Stimulated activated CD4-positive, alpha-beta T cell treated with anti-CD3 and anti-CD28 coated beads, Interleukin-2, amount 100 ng/mL, for 48 hours (primary cell): ENCODE measurements around the gene GRK1.

Source experiments
- DNase-seq, 2 donors: peaks; one replicate each; pipeline ENCODE4 v3.0.0-alpha.2; 2020

Gene GRK1

DNA sequence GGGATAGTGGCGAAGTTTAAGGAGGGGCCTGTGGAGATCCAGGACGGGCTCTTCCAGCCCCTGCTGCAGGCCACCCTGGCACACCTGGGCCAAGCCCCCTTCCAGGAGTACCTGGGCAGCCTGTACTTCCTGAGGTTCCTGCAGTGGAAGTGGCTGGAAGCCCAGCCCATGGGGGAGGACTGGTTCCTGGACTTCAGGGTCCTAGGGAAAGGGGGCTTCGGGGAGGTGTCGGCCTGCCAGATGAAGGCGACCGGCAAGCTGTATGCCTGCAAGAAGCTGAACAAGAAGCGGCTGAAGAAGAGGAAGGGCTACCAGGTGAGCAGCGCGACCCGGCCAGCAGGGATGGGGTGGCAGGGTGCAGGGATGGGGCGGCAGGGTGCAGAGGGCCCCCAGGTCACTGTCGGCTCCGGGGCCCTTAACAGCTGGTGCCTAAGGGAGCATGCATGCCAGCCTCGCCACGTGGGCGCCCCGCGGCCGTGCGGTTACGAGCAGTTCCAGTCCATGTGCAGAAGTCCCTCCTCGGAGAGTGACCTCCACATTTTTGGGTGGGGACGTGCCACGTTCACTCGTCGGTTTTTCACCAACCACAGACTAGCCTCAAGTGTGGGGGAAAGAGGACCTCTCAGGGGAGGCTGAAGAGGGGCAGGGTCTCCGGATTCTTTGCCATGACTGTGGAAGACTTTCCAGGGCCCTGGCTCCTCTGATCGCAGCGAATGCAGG is 912 bp downstream of the GRK1 start:
- DNase-seq: no peak

DNA sequence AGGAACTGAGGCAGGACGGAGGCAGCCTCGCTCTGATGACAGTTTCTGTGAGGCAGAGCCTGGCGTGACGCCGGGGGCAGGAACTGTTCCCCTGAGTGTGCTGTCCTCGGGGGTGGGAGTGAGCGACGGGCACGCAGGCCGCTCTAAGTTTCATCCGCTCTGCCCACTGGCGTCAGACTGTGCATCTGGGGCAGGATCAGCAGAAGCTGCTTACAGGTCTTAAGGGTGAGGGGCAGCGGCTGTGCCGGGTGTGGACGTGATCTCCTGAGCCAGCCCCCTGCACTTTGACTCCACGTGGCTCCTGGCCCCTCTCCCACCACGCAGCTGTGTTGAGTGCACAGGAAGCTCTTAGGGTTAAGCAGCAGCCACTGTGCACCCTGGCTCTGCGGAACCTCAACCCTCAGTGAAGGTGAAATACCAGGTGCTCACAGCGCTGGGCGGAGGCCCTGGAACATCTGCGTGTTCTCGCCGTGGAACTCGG is 1.5 kb downstream of the GRK1 start:
- no peak for DNase-seq

DNA sequence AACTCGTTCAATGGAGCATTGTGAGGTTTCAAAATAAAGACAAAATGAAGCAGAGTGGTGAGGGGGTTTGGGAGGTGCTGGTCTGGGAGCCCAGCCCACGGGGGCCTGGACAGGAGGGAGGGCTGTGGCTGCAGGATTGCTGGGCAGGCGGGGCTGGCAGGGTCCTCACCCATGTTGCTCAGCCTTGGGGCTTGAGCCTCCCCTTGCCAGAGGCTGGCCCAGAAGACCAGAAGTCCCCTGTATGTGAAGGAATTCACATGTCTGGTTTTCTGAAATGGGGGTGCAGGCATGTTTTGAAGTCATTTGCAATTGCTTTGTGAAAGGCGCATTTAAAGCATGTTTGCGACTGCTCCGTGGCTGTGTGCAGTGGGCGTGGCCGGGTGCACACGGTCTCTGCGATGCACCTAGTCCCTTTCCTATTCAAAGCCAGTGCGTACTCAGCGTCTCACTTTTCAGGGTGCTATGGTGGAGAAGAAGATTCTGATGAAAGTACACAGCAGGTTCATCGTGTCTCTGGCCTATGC is 2.3 kb downstream of the GRK1 start:
- DNase-seq: no peak

DNA sequence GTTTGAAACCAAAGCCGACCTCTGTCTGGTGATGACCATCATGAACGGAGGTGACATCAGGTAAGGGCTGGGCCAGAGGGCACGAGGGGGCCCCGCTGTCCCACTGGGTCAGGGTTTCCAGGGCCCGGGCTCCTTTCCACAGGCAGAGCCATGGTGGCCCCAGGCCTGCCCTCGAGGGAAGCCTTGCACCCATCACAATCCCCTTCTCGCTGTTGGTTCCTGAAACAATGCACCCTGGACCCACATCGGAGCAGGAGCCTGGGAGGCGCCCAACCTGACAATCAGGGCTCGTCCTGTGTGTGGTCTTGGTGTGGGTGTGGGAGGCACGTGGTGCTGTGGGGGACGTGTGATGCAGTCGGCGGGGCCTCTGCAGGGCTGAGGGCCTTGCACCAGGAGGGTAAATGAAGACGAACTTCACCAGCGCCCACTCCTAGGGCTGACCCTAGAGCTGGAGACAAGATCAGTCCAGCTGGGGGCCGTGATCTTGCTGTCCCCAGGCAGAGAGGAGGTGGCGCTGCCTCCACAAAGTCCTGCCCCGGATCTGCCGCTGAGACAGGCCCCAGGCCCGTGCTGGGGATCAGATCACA is 2.8 kb downstream of the GRK1 start:
- no peak for DNase-seq

DNA sequence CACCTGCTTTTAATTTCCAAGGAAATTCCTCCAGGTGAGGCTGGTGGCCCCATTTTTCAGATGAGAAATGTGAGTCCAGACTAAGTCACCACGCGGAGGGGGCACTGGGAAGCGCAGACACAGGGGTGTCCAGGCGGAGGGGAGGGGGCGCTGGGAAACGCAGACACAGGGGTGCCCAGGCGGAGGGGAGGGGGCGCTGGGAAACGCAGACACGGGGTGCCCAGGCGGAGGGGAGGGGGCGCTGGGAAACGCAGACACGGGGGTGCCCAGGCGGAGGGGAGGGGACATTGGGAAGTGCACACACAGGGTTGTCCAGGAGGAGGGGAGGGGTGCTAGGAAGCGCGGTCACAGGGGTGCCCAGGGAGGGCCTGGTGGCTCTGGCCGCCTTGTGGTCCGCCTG is 3.5 kb downstream of the GRK1 start:
- no peak for DNase-seq

DNA sequence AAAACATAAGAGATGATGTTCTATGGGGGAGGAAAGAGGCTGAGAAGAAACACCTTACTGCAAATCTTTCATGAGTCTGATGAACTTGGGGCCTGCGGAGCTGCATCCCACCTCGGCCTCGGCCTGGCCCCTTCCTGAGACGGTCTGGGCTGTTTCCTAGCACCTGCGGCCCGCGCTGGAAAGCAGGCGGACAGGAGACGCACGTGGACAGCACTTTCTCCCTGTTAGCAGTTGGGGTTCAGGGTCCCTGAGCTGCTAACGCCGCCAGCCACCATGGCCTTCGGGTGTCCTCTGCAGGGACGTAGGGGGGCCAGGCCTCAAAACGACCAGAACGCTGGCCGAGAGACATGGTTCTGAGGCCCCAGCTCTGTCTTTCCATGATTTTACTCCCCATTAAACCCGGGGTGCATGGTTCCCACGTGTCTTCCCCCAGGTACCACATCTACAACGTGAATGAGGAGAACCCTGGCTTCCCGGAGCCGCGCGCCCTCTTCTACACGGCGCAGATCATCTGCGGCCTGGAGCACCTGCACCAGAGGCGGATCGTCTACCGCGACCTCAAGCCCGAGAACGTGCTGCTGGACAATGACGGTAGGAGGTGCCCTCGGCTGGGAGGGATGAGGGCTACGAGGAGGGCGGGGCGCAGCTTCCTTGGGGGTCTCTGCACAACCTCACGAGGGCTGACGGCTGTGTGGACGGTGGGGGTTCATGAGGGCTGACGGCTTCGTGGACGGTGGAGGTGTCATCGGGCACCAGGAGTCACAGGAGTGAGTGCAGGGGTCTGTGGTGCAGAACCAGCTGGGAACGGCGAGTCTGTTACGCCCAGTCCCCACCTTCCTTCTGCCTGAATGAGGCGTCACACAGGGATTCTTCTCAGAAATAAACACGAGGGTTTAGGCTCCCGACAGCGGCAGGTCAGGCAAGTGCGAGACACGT is 4.3 kb downstream of the GRK1 start:
- DNase-seq: no peak

DNA sequence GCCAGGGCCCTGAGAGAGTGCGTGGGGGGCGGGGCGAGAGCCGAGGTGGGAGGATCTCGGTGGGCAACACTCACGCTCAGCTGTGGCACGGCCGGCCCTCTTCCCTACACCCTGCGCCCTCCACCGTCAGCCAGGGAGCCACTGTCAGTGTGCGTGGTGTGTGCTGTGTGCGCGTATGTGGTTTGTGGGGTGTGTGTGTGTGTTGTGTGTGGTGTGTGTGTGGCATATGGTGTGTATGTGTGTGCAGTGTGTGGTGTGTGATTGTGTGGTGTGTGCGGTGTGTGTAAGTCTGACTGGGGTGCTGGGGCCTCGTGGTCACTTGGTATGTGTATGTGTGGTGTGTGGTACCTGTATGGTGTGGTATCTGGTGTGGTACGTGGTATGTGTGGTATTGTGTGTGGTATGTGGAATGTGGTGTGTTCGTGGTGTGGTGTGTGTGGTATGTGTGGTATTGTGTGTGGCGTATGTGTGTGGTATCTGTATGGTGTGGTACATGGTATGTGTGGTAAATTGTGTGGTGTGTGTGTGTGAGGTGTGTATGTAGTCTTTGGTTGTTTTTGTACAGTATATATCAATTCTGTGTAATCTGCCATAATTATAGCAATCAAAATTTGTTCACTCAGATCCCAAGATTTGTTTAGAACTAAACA is 5.1 kb downstream of the GRK1 start:
- DNase-seq: no peak

DNA sequence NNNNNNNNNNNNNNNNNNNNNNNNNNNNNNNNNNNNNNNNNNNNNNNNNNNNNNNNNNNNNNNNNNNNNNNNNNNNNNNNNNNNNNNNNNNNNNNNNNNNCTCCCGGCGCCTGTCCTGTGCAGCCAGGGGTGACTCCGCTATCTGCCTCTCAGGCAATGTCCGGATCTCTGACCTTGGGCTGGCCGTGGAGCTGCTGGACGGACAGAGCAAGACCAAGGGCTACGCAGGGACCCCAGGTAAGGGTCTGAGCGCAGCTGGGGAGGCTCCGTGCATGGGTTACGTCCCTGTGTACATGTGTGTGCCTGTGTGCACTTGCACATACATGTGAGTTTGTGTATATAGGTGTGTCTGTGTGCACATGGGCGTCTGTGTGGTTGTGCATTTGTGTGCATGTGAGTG is 55.9 kb downstream of the GRK1 start:
- no peak for DNase-seq

DNA sequence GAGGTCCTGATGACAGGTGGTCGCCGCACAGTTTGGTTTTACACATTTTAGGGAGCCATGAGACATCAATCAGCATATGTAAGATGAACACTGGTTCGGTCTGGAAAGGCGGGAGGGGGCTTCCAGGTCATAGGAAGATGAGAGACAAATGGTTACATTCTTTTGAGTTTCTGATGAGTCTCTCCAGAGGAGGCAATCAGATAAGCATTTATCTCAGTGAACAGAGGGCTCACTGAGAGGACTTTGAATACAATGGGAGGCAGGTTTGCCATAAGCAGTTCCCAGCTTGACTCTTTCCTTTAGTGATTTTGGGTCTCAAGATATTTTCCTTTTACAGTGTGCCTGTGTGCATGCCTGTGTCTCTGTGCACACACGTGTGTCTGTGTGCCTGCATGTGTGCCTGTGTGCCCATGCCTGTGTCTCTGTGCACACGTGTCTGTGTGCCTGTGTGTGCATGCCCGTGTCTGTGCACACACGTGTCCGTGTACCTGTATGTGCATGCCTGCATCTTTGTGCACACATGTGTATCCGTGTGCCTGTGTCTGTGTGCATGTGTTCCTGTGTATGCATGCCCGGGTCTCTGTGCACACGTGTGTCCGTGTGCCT is 56.5 kb downstream of the GRK1 start:
- no peak for DNase-seq

DNA sequence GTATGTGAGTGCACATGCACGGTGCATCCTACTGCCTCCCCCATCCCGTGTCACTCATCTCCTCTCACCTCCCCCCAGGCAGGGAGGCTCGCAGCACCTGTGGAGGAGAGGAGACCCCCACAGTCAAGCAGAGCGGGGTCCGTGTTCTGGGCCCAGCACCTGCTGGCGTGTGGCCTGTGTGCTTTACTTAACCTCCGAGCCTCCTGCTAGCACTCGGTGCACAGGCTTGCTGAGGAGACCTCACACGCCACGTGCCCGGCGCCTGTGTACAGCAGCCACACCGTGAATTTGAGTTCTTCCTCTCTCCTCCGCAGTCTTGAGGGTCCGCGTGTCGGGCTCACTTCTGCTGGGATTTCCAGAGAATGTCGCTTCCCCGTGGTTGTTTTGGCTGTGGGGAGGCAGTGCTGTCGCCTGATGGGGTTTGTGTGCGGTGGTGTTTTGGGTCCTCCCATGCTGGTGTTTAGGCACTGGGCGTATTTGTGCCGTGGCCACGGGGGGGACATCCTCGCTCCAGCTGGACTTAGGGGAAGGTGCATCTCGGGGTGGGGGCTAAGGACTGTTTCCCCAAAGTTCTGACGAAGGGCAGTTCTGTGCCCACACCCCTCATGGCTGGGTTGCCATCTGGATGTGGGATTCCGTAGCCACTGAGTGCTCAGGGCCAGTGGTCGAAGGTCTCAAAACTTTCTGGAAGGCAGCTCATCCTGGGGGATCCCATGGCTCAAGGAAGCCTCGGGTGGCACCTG is 57.2 kb downstream of the GRK1 start:
- DNase-seq: no peak

DNA sequence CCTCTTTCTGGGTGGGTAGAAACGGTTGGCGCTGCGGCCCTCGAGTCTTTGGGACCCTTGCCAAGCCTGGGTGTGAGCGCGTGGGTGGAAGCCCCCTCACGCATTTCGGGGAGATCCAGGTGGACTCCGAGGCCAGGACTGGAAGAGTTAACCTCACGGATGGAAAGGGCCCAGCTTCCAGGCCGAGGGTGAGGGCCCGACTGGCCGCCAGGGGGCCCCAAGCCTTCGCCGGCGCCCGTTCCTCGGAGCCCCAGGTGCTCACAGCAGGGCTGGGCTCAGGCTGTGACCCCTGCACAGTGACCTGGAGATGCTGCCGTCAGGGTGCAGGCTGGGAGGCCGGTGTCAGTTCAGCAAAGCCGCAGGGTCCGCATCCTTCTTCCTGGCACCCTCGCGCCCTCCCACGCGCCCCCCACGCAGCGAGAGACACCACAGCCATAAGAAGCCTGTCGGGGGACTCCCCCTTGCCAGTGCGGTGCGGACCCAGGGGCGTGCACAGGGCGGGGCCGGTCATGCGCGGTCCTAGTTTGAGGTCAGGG is 57.8 kb downstream of the GRK1 start:
- DNase-seq: peak; percentile 80 to 82

DNA sequence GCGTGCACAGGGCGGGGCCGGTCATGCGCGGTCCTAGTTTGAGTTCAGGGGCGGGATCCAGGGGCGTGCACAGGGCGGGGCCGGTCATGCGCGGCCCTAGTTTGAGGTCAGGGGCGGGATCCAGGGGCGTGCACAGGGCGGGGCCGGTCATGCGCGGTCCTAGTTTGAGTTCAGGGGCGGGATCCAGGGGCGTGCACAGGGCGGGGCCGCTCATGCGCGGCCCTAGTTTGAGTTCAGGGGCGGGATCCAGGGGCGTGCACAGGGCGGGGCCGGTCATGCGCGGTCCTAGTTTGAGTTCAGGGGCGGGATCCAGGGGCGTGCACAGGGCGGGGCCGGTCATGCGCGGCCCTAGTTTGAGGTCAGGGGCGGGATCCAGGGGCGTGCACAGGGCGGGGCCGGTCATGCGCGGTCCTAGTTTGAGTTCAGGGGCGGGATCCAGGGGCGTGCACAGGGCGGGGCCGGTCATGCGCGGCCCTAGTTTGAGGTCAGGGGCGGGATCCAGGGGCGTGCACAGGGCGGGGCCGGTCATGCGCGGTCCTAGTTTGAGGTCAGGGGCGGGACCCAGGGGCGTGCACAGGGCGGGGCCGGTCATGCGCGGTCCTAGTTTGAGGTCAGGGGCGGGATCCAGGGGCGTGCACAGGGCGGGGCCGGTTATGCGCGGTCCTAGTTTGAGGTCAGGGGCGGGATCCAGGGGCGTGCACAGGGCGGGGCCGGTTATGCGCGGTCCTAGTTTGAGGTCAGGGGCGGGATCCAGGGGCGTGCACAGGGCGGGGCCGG is 58.5 kb downstream of the GRK1 start:
- peak; percentile 65 to 67 for DNase-seq

DNA sequence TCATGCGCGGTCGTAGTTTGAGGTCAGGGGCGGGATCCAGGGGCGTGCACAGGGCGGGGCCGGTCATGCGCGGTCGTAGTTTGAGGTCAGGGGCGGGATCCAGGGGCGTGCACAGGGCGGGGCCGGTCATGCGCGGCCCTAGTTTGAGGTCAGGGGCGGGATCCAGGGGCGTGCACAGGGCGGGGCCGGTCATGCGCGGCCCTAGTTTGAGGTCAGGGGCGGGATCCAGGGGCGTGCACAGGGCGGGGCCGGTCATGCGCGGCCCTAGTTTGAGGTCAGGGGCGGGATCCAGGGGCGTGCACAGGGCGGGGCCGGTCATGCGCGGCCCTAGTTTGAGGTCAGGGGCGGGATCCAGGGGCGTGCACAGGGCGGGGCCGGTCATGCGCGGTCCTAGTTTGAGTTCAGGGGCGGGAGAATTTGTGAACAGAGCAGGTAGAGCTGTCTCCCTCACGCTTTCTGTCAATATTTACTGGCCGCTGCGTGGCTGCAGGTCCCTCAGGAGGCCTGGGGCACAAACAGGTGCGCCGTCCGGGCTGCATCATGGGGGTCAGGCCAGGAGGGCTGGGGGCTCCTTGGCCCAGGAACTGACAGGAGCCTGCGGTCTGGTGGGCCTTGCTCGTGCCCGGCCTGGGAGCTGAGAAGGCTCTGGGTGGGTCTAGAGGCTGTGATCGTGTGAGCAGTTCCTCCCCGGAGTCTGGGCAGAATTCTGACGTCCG is 59.2 kb downstream of the GRK1 start:
- peak in 1 of 2 donors; percentile 20 for DNase-seq

DNA sequence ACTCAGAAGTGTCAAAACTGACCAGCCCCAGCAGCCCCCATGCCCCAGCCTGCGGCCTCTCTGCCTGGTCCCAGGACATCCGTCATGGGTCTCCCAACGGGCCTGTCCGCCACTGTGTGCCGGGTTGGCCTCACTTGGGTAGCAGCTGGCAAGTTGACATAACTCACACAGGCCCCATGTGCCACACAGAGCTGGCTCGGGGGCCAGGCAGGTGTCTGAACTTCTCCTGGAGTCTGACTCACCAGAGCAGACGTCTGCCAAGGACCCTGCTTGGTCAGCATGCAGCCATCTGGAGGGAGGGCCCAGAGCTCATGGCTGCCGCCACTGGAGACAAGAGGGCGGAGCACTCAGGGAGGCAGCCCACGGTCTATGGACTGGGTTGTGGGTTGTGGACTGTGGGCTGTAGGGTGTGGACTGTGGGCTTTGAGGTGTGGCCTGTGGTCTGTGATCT is 60.0 kb downstream of the GRK1 start:
- no peak for DNase-seq

DNA sequence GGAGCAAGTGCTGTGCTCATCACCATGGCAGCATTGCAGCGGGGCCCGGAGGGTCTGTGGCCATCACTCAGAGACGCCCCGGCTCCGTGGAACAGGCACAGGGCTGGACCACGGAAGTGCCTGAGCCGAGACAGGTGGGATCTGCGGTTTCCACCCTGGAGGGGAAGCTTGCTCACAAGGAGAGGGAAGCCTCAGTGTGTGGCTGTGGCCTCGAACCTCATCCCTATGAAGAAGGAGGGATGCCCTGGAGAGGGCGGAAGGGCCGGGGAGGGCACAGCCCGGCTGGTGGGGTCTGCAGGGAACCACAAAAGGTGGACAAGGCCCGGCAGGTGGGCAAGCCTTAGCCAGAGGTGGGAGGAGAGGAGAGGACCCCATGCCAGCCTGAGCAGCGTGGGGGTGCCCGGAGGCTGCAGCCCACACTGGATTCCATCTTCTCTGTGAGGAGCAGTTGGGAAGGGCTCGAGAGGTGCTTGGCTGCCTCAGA is 61.6 kb downstream of the GRK1 start:
- no peak for DNase-seq

DNA sequence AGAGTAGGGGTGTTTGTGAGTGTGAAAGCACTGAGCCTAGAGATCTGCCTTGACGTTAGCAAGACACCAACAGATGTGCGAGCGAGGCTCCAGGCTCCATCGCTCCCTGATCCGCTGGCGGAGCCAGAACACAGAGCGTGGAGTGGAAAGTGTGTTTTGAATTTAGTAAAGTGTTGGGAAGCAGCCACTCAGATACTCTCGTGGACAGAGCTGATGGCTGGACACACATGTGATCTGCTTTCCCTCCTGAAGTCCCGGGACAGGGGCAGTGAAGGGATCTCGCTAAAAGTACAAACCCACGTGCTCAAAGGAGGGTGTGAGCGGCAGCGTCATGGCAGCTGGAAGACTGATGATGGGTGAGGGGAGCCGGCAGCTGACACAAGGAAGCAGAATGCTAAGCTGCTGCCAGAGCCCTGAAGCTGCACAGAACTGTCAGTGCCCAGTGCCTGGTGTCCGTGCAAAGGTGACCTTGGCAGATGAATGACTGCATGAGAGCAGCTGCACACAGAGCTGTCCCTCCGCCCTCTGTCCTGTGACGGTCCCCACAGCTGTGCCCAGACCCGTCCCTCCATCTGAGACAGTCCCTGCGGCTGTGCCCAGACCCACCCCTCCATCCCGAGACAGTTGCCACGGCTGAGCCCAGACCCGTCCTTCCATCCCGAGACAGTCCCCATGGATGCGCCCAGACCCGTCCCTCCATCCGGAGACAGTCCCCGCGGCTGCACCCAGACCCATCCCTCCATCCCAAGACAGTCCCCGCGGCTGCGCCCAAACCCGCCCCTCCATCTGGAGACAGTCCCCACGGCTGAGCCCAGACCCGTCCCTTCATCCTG is 62.4 kb downstream of the GRK1 start:
- no peak for DNase-seq

DNA sequence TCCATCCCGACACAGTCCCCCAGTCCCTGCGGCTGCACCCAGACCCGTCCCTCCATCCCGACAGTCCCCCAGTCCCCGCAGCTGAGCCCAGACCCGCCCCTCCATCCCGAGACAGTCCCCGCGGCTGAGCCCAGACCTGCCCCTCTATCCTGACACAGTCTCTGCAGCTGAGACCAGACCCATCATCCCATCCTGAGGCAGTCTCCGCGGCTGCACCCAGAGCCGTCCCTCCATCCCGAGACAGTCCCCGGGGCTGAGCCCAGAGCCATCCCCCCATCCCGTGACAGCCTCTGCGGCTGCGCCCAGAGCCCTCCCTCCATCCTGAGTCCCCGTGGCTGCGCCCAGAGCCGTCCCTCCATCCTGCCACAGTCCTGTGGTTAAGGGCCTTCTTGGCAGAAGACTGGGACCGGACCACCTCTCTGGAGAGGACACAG is 63.3 kb downstream of the GRK1 start:
- DNase-seq: no peak

DNA sequence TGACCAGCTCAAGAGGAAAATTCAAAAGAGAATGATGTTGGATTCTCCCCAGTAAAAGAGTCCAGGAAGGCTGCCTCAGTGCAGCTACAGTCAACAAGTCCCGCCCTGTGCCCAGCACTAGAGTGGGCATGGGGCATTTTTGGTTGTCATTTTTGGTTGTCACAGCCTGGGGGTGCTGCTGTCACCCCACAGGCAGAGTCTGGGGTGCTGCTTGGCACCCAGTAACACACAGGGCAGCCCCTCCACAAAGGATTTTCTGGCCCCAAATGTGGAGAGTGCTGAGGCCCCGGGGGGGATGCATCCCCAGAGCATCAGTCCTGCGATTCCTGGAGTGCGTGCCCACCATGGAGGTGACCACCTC is 63.8 kb downstream of the GRK1 start:
- DNase-seq: no peak
